VCaP (cell line): ENCODE measurements around the gene ABLIM1.

Source experiments
- H3K27ac ChIP-seq: fragments of 450-650 bp; 2 replicates; pipeline ENCODE4 v1.5.1; 2017
- CTCF ChIP-seq: fragments of 450-650 bp; conservative IDR thresholded peaks from 2 replicates; pipeline ENCODE4 v1.5.1; 2017; ENCODE audit warnings: mild to moderate bottlenecking, moderate library complexity

Gene ABLIM1

GRCh38 chr10:114389426-114389825 lies 268.6 kb downstream of the ABLIM1 start:
- TF ChIP-seq CTCF = no peak
- no peak overlapping the region for H3K27ac ChIP-seq

DNA sequence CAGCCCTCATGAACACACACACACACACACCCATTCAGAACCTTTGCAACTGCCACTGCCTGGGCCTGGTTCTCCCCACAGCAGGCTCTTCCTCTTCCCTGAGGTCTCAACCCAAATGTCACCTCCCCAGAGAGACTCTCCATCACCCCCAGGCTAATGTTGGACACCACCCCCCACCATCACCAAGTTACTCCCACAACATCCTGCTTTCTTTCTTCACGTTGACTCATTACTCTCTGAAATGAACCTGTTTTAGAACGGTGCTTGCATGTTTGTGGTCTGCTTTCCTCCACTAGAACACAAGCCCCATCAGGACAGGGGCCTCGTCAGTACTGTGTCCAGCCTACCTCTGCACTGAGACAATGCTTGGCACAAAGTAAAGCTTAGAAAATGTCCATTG lies 269.8 kb downstream of the ABLIM1 start:
- no peak overlapping the region for H3K27ac ChIP-seq

DNA sequence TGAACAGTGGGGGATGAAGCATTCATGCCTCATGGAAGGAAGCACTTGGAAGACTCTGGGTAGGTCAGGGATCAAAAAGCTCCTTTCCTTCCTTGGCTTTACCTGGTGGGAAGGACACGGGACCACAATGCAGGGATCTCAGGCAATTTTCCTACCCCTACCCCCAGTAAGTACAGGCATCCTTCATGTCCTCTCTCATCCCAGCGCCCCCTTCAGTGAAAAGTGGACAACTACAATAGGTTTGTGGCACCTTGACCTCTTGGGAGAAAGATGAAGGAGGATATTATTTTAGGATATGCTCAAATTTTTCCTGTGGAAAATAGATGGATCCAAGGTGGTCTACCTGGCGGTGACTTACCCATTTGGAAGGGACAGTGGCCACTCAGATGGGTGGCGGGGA lies 270.3 kb downstream of the ABLIM1 start:
- no peak for TF ChIP-seq CTCF
- H3K27ac ChIP-seq = no peak overlapping the region

More for the DNA sequence above, 269.8 kb downstream of the ABLIM1 start:
- no peak for TF ChIP-seq CTCF

GRCh38 chr10:114386452-114386851 lies 271.6 kb downstream of the ABLIM1 start:
- no peak for TF ChIP-seq CTCF
- H3K27ac ChIP-seq = no peak overlapping the region

GRCh38 chr10:114385557-114385956 lies 272.5 kb downstream of the ABLIM1 start:
- no peak for TF ChIP-seq CTCF
- no peak overlapping the region for H3K27ac ChIP-seq

DNA sequence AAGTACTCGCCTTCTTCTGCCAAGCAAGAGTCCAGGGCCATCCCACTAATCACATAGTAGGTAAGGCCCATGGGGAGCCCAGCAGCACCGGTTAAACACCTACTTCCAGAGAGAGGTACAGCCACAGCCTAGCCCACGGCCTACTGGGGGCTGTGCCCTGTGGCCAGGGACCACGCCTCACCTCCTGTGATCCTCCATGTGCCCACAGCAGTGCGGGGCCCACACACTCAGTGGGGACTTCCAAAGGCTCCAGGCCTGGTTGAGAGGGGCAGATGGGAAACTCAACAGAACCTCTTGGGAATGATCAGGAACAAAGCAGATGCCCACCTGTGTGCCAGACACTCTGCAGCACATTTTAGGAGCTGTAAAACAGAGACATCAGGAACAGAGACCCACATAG lies 273.5 kb downstream of the ABLIM1 start:
- TF ChIP-seq CTCF = no peak
- H3K27ac ChIP-seq = no peak overlapping the region

- TF ChIP-seq CTCF = no peak
- no peak overlapping the region for H3K27ac ChIP-seq
Measured at GRCh38 chr10:114384181-114384580, 273.9 kb downstream of the ABLIM1 start.
